PC-3 (cell line): Measurements from ENCODE around the gene SNX2. TPM values are rescaled to one million over a fixed set of nuclear protein-coding genes. Genes with fewer than 3 reads are reported as not detected.

Source experiments
- ATAC-seq: fragments of 200-7000 bp; cut with Tn5 transposase; 2 replicates; pipeline ENCODE4 v1.9.1; 2020; ENCODE audit warnings: mild to moderate bottlenecking, moderate library complexity
- BruUV-seq: library from RNA; stranded (reverse); fragments of 400-500 nt; replicated peaks from 2 replicates; lab custom pipeline; 2021; lab: Mats Ljungman, UMichigan
- CTCF ChIA-PET: fragments of 300-600 bp; sonication (Branson Sonifier 250); formaldehyde crosslinking; loops from one replicate; lab custom pipeline; 2022; ENCODE audit warnings: antibody characterized with exemption; lab: Charles Lee
- POLR2A ChIA-PET: fragments of 300-600 bp; sonication (Branson Sonifier 250); formaldehyde crosslinking; loops from one replicate; lab custom pipeline; 2022; ENCODE audit warnings: antibody characterized with exemption; ENCODE audit not compliant: unreplicated experiment; lab: Charles Lee
- DNase-seq: peaks from one replicate; pipeline ENCODE4 v3.0.0-alpha.2; 2015
- H2AFZ ChIP-seq: fragments of 300-600 bp; sonication (generic); 2 replicates; pipeline ENCODE4 v1.6.0; 2016; ENCODE audit warnings: antibody characterized with exemption, low read length
- H3F3A ChIP-seq: fragments of 300-600 bp; sonication (generic); one replicate; pipeline ENCODE4 v1.6.0; 2017; ENCODE audit warnings: antibody characterized with exemption, low read length, control low read depth, mild to moderate bottlenecking; ENCODE audit not compliant: unreplicated experiment
- H3K27ac ChIP-seq: fragments of 300-600 bp; sonication (generic); 2 replicates; pipeline ENCODE4 v1.5.1; 2016; ENCODE audit warnings: mild to moderate bottlenecking, low read length
- H3K27me3 ChIP-seq: fragments of 300-600 bp; sonication (generic); 2 replicates; pipeline ENCODE4 v1.6.1; 2016; ENCODE audit warnings: low read length, mixed read lengths
- H3K36me3 ChIP-seq: fragments of 300-600 bp; sonication (generic); 2 replicates; pipeline ENCODE4 v1.6.1; 2016; ENCODE audit warnings: low read depth, mixed run types, low read length, mixed read lengths
- H3K4me1 ChIP-seq: fragments of 300-600 bp; sonication (generic); 2 replicates; pipeline ENCODE4 v1.5.1; 2016; ENCODE audit warnings: low read length; ENCODE audit not compliant: insufficient read depth
- H3K4me2 ChIP-seq: fragments of 300-600 bp; sonication (generic); 2 replicates; pipeline ENCODE4 v1.6.0; 2016; ENCODE audit warnings: low read length
- H3K4me3 ChIP-seq: fragments of 300-600 bp; sonication (generic); 2 replicates; pipeline ENCODE4 v1.5.1; 2016; ENCODE audit warnings: mild to moderate bottlenecking, low read length, mixed read lengths
- H3K79me2 ChIP-seq: fragments of 300-600 bp; sonication (generic); 2 replicates; pipeline ENCODE4 v1.6.1; 2017; ENCODE audit warnings: low read length, mixed read lengths
- H3K9ac ChIP-seq: fragments of 300-600 bp; sonication (generic); 2 replicates; pipeline ENCODE4 v1.6.0; 2016; ENCODE audit warnings: mild to moderate bottlenecking, low read length
- H3K9me2 ChIP-seq: fragments of 300-600 bp; sonication (generic); replicated peaks from 2 replicates; pipeline ENCODE4 v1.6.1; 2016; ENCODE audit warnings: mixed run types, low read length, mixed read lengths
- H3K9me3 ChIP-seq: fragments of 300-600 bp; sonication (generic); 2 replicates; pipeline ENCODE4 v1.6.1; 2016; ENCODE audit warnings: low read length, mixed read lengths
- H4K20me1 ChIP-seq: fragments of 300-600 bp; sonication (generic); 2 replicates; pipeline ENCODE4 v1.6.1; 2016; ENCODE audit warnings: low read length, mixed read lengths
- CTCF ChIP-seq: fragments of 300-600 bp; sonication (generic); conservative IDR thresholded peaks from 2 replicates; pipeline ENCODE4 v1.5.1; 2017; ENCODE audit warnings: antibody characterized with exemption, low read depth, mild to moderate bottlenecking, low read length
- EZH2 ChIP-seq: fragments of 300-600 bp; sonication (generic); IDR thresholded peaks from one replicate; pipeline ENCODE4 v1.6.1; 2017; ENCODE audit warnings: antibody characterized with exemption, mild to moderate bottlenecking, low read length; ENCODE audit not compliant: unreplicated experiment
- EZH2phosphoT487 ChIP-seq: fragments of 300-600 bp; sonication (generic); IDR thresholded peaks from 2 replicates; pipeline ENCODE4 v1.6.1; 2018; ENCODE audit warnings: mild to moderate bottlenecking, antibody characterized with exemption, low read length, borderline replicate concordance
- intact Hi-C: fragments of 100-400 bp; cut with micrococcal nuclease; formaldehyde crosslinking; loops from 2 replicates; pipeline ENCODE4 v1.9.0; 2023
- total RNA-seq: library from RNA; depleted of rRNA; stranded (reverse); fragments of >200 nt; gene quantifications from 2 replicates; pipeline ENCODE4 v1.2.3, GENCODE V29; 2014

SNX2 gene
- total RNA-seq, 1 experiment from 2014 or later: 33.7 TPM

- Histone ChIP-seq H4K20me1 (no peaks in the 10 kb centered on the region), H3K9ac (no peak overlapping the region), H3K27ac (no peak overlapping the region), H3K4me3 (no peak overlapping the region), H3K9me3 (no peaks in the 10 kb centered on the region), H3K9me2 (no peaks in the 10 kb centered on the region), H3K36me3 (no peaks in the 10 kb centered on the region), H3K4me1 (no peaks in the 10 kb centered on the region), H3F3A (no peaks in the 10 kb centered on the region), H3K79me2 (peaks cover 5% of the 10 kb centered on the region), H3K27me3 (no peaks in the 10 kb centered on the region), H3K4me2 (no peak overlapping the region), H2AFZ (no peak overlapping the region)
- TF ChIP-seq EZH2phosphoT487: no peak
- no peak for TF ChIP-seq CTCF
- no peak for TF ChIP-seq EZH2
- POLR2A ChIA-PET: no interaction called here
- ATAC-seq (no peak), DNase-seq (no peak)
- BruUV-seq: no TSS peak
- CTCF ChIA-PET: no interaction called here
- intact Hi-C loops: loop anchor here (5.0 kb wide), 1 partner anchor 43 kb away; no protein-coding TSS in a partner anchor
These were observed 4.4 kb upstream of the SNX2 start for GRCh38 chr5:122770477-122770876.

- Histone ChIP-seq H3K9me2 (no peaks in the 10 kb centered on the region), H3K79me2 (peaks cover 24% of the 10 kb centered on the region), H4K20me1 (peaks cover 10% of the 10 kb centered on the region), H3K9ac (no peak overlapping the region), H3K4me2 (no peak overlapping the region), H3K27me3 (no peaks in the 10 kb centered on the region), H2AFZ (no peak overlapping the region), H3F3A (no peaks in the 10 kb centered on the region), H3K36me3 (no peaks in the 10 kb centered on the region), H3K4me1 (peaks cover 10% of the 10 kb centered on the region; the same call in 1 of the 2 replicates), H3K4me3 (no peak overlapping the region), H3K9me3 (no peaks in the 10 kb centered on the region), H3K27ac (no peak overlapping the region)
- peak; percentile 46 for DNase-seq
- intact Hi-C loops: loop anchor here (5.0 kb wide), 1 partner anchor 45 kb away; no protein-coding TSS in a partner anchor
- no peak for ATAC-seq
- TF ChIP-seq EZH2 (no peak), EZH2phosphoT487 (no peak), CTCF (no peak)
- CTCF ChIA-PET: no interaction called here
- POLR2A ChIA-PET: no interaction called here
- BruUV-seq: no TSS peak
These were observed 2.4 kb upstream of the SNX2 start for GRCh38 chr5:122772446-122772845.

GRCh38 chr5:122773619-122774018 is 1.3 kb upstream of the SNX2 start:
- H3K4me2 ChIP-seq: no peak overlapping the region
- H3K9me3 ChIP-seq: no peaks in the 10 kb centered on the region
- CTCF ChIA-PET: no interaction called here
- no TSS peak for BruUV-seq
- H3K27ac ChIP-seq: no peak overlapping the region
- H4K20me1 ChIP-seq: peaks cover 10% of the 10 kb centered on the region
- H3K9me2 ChIP-seq: no peaks in the 10 kb centered on the region
- POLR2A ChIA-PET: no interaction called here
- no peaks in the 10 kb centered on the region for H3K36me3 ChIP-seq
- no peak overlapping the region for H2AFZ ChIP-seq
- no peak overlapping the region for H3K9ac ChIP-seq
- intact Hi-C loops: loop anchor here (5.0 kb wide), 1 partner anchor 46 kb away; no protein-coding TSS in a partner anchor
- H3K4me1 ChIP-seq: peaks cover 10% of the 10 kb centered on the region; the same call in 1 of the 2 replicates
- H3F3A ChIP-seq: no peaks in the 10 kb centered on the region
- peaks cover 36% of the 10 kb centered on the region for H3K79me2 ChIP-seq
- TF ChIP-seq CTCF (no peak), EZH2phosphoT487 (no peak), EZH2 (no peak)
- DNase-seq: no peak
- H3K4me3 ChIP-seq: no peak overlapping the region
- ATAC-seq: no peak
- no peaks in the 10 kb centered on the region for H3K27me3 ChIP-seq
